ENCODE measurements around the gene HPS1. TPM values are rescaled to one million over a fixed set of nuclear protein-coding genes. Genes with fewer than 3 reads are reported as not detected.

The HPS1 gene
- total RNA-seq, 4 donors from 2014 or later = 26.3 to 40.6 (median 27.9) TPM

GRCh38 chr10:98481404-98481945 is 34.7 kb upstream of the HPS1 start:
- 66 to 74% methylated on average over 5 of the region's 5 CpGs for WGBS, 2 donors
- no peak overlapping the region for H3K27ac ChIP-seq
- no peaks in the 10 kb centered on the region for H3K36me3 ChIP-seq
- no peak for TF ChIP-seq POLR2A (IDR thresholded peaks at IDR 0.05)
- TF ChIP-seq, protein P1, sequence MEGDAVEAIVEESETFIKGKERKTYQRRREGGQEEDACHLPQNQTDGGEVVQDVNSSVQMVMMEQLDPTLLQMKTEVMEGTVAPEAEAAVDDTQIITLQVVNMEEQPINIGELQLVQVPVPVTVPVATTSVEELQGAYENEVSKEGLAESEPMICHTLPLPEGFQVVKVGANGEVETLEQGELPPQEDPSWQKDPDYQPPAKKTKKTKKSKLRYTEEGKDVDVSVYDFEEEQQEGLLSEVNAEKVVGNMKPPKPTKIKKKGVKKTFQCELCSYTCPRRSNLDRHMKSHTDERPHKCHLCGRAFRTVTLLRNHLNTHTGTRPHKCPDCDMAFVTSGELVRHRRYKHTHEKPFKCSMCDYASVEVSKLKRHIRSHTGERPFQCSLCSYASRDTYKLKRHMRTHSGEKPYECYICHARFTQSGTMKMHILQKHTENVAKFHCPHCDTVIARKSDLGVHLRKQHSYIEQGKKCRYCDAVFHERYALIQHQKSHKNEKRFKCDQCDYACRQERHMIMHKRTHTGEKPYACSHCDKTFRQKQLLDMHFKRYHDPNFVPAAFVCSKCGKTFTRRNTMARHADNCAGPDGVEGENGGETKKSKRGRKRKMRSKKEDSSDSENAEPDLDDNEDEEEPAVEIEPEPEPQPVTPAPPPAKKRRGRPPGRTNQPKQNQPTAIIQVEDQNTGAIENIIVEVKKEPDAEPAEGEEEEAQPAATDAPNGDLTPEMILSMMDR (IDR thresholded peaks at IDR 0.05) = no peak
- no peaks in the 10 kb centered on the region for H3K4me1 ChIP-seq
- no peaks in the 10 kb centered on the region for H3K27me3 ChIP-seq
- no peak for DNase-seq
- H3K9me3 ChIP-seq = no peaks in the 10 kb centered on the region
- intact Hi-C loops (cut with DNase I) = no loop called here
- H3K4me3 ChIP-seq = no peak overlapping the region

- Histone ChIP-seq H3K27me3 (no peaks in the 10 kb centered on the region), H3K27ac (no peak overlapping the region), H3K4me1 (no peaks in the 10 kb centered on the region), H3K9me3 (no peaks in the 10 kb centered on the region), H3K36me3 (no peaks in the 10 kb centered on the region), H3K4me3 (no peak overlapping the region)
- intact Hi-C loops (cut with DNase I) = loop anchor here (10.0 kb wide), 1 partner anchor 186 kb away; no protein-coding TSS in a partner anchor
- no peak for DNase-seq
- no peak for TF ChIP-seq POLR2A (IDR thresholded peaks at IDR 0.05)
- TF ChIP-seq, protein P1 (IDR thresholded peaks at IDR 0.05) = no peak
- 49 to 60% methylated on average over 5 to 6 of the region's 6 CpGs for WGBS, 2 donors
Observed at GRCh38 chr10:98478430-98479222, 31.9 kb upstream of the HPS1 start.

GRCh38 chr10:98477861-98478260 is 31.1 kb upstream of the HPS1 start:
- Histone ChIP-seq H3K4me3 (no peak overlapping the region), H3K27me3 (no peaks in the 10 kb centered on the region), H3K27ac (no peak overlapping the region), H3K4me1 (no peaks in the 10 kb centered on the region), H3K36me3 (no peaks in the 10 kb centered on the region), H3K9me3 (no peaks in the 10 kb centered on the region)
- DNase-seq = no peak
- intact Hi-C loops (cut with DNase I) = loop anchor here (10.0 kb wide), 1 partner anchor 187 kb away; no protein-coding TSS in a partner anchor
- TF ChIP-seq POLR2A (IDR thresholded peaks at IDR 0.05) = no peak
- TF ChIP-seq, protein P1 (IDR thresholded peaks at IDR 0.05) = no peak

DNA sequence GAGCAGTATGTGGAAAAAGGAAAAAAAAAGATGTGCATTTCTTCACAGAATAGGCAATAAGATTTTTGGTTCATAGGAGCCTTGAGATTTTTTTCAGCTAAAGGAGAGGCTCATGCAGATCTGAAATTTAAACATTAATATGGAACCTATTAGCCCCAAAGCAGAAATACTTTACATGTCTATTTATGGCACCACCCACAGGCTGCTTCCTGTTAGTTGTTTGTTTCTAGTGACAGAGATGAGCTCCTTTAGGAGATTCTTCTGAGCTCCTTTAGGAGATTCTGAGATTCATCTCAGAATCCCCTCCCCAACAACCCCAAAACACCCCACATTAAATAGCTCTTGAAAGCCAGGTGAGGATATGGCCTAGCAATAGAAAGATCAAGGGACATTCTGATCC is 27.9 kb upstream of the HPS1 start:
- no peak overlapping the region for H3K27ac ChIP-seq
- no peaks in the 10 kb centered on the region for H3K4me1 ChIP-seq
- no peak for DNase-seq
- intact Hi-C loops (cut with DNase I) = loop anchor here (10.0 kb wide), 1 partner anchor 190 kb away; no protein-coding TSS in a partner anchor
- H3K4me3 ChIP-seq = no peak overlapping the region
- H3K27me3 ChIP-seq = peaks cover 0 to 6% (median 0%) of the 10 kb centered on the region in 4 donors
- TF ChIP-seq, protein P1 (IDR thresholded peaks at IDR 0.05) = no peak
- TF ChIP-seq POLR2A (IDR thresholded peaks at IDR 0.05) = no peak
- no peaks in the 10 kb centered on the region for H3K36me3 ChIP-seq
- H3K9me3 ChIP-seq = no peaks in the 10 kb centered on the region

DNA sequence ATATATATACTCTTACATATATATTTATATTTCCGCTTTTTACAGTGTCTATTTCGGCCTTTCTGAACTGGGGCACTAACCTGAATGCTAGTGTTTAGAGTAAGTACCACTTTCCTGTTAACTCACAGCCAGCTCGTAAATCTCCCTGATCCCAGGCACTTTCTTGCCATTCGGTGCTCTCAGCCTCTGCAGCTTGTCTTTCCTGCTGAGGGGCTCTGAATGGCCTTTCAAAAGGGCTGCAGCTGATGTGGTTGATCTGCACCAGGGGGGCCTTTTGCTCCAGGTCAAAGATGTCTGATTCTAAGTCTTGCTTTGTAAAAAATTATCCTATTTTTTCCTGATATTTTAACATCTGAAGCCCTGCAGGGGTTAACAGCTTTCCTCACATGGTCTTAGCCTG is 25.5 kb upstream of the HPS1 start:
- TF ChIP-seq, protein P1 (IDR thresholded peaks at IDR 0.05) = no peak
- TF ChIP-seq POLR2A (IDR thresholded peaks at IDR 0.05) = no peak
- no peak overlapping the region for H3K27ac ChIP-seq
- 62 to 68% methylated on average over 4 of the region's 4 CpGs for WGBS, 2 donors
- intact Hi-C loops (cut with DNase I) = loop anchor here (10.0 kb wide), 1 partner anchor 193 kb away; no protein-coding TSS in a partner anchor
- H3K4me1 ChIP-seq = peaks cover 0 to 11% (median 3%) of the 10 kb centered on the region in 3 donors
- H3K9me3 ChIP-seq = no peaks in the 10 kb centered on the region
- DNase-seq = no peak
- no peak overlapping the region for H3K4me3 ChIP-seq
- H3K27me3 ChIP-seq = peaks cover 0 to 12% (median 0%) of the 10 kb centered on the region in 4 donors
- H3K36me3 ChIP-seq = no peaks in the 10 kb centered on the region

Data from esophagus squamous epithelium (tissue), 5 donors.